DOHH2 (cell line): ENCODE data around the gene CREB5.

Experiments
- H3F3A ChIP-seq: fragments of 200-600 bp; sonication (generic), shearing (Covaris generic); 2 replicates; pipeline ENCODE4 v1.6.0; 2016; ENCODE audit warnings: antibody characterized with exemption, mild to moderate bottlenecking; ENCODE audit not compliant: control insufficient read depth, insufficient read depth
- H3K27ac ChIP-seq: fragments of 200-600 bp; sonication (generic); 2 replicates; pipeline ENCODE4 v1.5.1; 2014; ENCODE audit warnings: low read depth, mild to moderate bottlenecking, low read length, moderate library complexity
- H3K27me3 ChIP-seq: fragments of 200-600 bp; sonication (generic); 2 replicates; pipeline ENCODE4 v1.6.1; 2014; ENCODE audit warnings: mild to moderate bottlenecking, low read length, mixed read lengths; ENCODE audit not compliant: control insufficient read depth
- H3K36me3 ChIP-seq: fragments of 200-600 bp; sonication (generic); 2 replicates; pipeline ENCODE4 v1.6.1; 2014; ENCODE audit warnings: mild to moderate bottlenecking, low read length, moderate library complexity, mixed read lengths; ENCODE audit not compliant: control insufficient read depth
- H3K4me1 ChIP-seq: fragments of 200-600 bp; sonication (generic); 2 replicates; pipeline ENCODE4 v1.6.1; 2014; ENCODE audit warnings: mild to moderate bottlenecking, low read length, mixed read lengths; ENCODE audit not compliant: control insufficient read depth
- H3K4me2 ChIP-seq: fragments of 200-600 bp; sonication (generic); 2 replicates; pipeline ENCODE4 v1.6.0; 2014; ENCODE audit warnings: mild to moderate bottlenecking, low read length, moderate library complexity
- H3K4me3 ChIP-seq: fragments of 200-600 bp; sonication (generic); 2 replicates; pipeline ENCODE4 v1.5.1; 2014; ENCODE audit warnings: mild to moderate bottlenecking, low read length, mixed read lengths
- H3K79me2 ChIP-seq: fragments of 200-600 bp; sonication (generic); 2 replicates; pipeline ENCODE4 v1.6.1; 2014; ENCODE audit warnings: mild to moderate bottlenecking, low read length, mixed read lengths; ENCODE audit not compliant: control insufficient read depth
- H3K9me2 ChIP-seq: fragments of 200-600 bp; sonication (generic); replicated peaks from 2 replicates; pipeline ENCODE4 v1.6.1; 2014; ENCODE audit warnings: mild to moderate bottlenecking, low read length, mixed read lengths; ENCODE audit not compliant: control insufficient read depth
- H3K9me3 ChIP-seq: fragments of 200-600 bp; sonication (generic); 2 replicates; pipeline ENCODE4 v1.6.1; 2014; ENCODE audit warnings: antibody characterized with exemption, low read length, mixed read lengths; ENCODE audit not compliant: control insufficient read depth, insufficient read depth
- H4K20me1 ChIP-seq: fragments of 200-600 bp; sonication (generic); 2 replicates; pipeline ENCODE4 v1.6.0; 2014; ENCODE audit warnings: low read depth, mild to moderate bottlenecking, antibody characterized with exemption, low read length, moderate library complexity; ENCODE audit not compliant: control insufficient read depth, insufficient read depth
- EZH2phosphoT487 ChIP-seq: fragments of 200-600 bp; sonication (generic); IDR thresholded peaks from 2 replicates; pipeline ENCODE4 v1.6.1; 2017; ENCODE audit warnings: borderline replicate concordance, mild to moderate bottlenecking, antibody characterized with exemption, low read length, moderate library complexity, mixed read lengths
- TF ChIP-seq, protein P1 (sequence below): fragments of 200-600 bp; sonication (generic); IDR thresholded peaks from one replicate; pipeline ENCODE4 v1.5.1; 2014; ENCODE audit warnings: antibody characterized with exemption, mild to moderate bottlenecking, low read depth, low read length; ENCODE audit not compliant: poor library complexity, severe bottlenecking

Gene CREB5

GRCh38 chr7:28761505-28761904, 349.2 kb downstream of the CREB5 start:
- Histone ChIP-seq H3K9me2 (no peaks in the 10 kb centered on the region), H3K9me3 (no peaks in the 10 kb centered on the region), H3K27me3 (no peaks in the 10 kb centered on the region), H3K36me3 (no peaks in the 10 kb centered on the region), H3K79me2 (no peaks in the 10 kb centered on the region), H3K27ac (no peak overlapping the region), H3F3A (no peaks in the 10 kb centered on the region), H3K4me1 (no peaks in the 10 kb centered on the region), H4K20me1 (no peaks in the 10 kb centered on the region), H3K4me3 (no peak overlapping the region), H3K4me2 (no peak overlapping the region)
- no peak for TF ChIP-seq EZH2phosphoT487
- TF ChIP-seq, protein P1, sequence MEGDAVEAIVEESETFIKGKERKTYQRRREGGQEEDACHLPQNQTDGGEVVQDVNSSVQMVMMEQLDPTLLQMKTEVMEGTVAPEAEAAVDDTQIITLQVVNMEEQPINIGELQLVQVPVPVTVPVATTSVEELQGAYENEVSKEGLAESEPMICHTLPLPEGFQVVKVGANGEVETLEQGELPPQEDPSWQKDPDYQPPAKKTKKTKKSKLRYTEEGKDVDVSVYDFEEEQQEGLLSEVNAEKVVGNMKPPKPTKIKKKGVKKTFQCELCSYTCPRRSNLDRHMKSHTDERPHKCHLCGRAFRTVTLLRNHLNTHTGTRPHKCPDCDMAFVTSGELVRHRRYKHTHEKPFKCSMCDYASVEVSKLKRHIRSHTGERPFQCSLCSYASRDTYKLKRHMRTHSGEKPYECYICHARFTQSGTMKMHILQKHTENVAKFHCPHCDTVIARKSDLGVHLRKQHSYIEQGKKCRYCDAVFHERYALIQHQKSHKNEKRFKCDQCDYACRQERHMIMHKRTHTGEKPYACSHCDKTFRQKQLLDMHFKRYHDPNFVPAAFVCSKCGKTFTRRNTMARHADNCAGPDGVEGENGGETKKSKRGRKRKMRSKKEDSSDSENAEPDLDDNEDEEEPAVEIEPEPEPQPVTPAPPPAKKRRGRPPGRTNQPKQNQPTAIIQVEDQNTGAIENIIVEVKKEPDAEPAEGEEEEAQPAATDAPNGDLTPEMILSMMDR, result no peak

- Histone ChIP-seq H3K27me3 (no peaks in the 10 kb centered on the region), H3K9me3 (no peaks in the 10 kb centered on the region), H3K27ac (no peak overlapping the region), H3K79me2 (no peaks in the 10 kb centered on the region), H3K4me2 (no peak overlapping the region), H3K36me3 (no peaks in the 10 kb centered on the region), H3K4me3 (no peak overlapping the region), H4K20me1 (no peaks in the 10 kb centered on the region), H3K9me2 (no peaks in the 10 kb centered on the region), H3F3A (no peaks in the 10 kb centered on the region), H3K4me1 (no peaks in the 10 kb centered on the region)
- no peak for TF ChIP-seq EZH2phosphoT487
- TF ChIP-seq, protein P1, result no peak
Measured at GRCh38 chr7:28762651-28763050, 350.3 kb downstream of the CREB5 start.

GRCh38 chr7:28766359-28766758, 354.0 kb downstream of the CREB5 start:
- Histone ChIP-seq H3K27me3 (no peaks in the 10 kb centered on the region), H4K20me1 (no peaks in the 10 kb centered on the region), H3K4me3 (no peak overlapping the region), H3K27ac (no peak overlapping the region), H3K9me3 (no peaks in the 10 kb centered on the region), H3K4me1 (no peaks in the 10 kb centered on the region), H3F3A (no peaks in the 10 kb centered on the region), H3K4me2 (no peak overlapping the region), H3K79me2 (no peaks in the 10 kb centered on the region), H3K36me3 (no peaks in the 10 kb centered on the region), H3K9me2 (no peaks in the 10 kb centered on the region)
- TF ChIP-seq, protein P1, result no peak

GRCh38 chr7:28767356-28767755, 355.0 kb downstream of the CREB5 start:
- no peaks in the 10 kb centered on the region for H3K9me2 ChIP-seq
- no peaks in the 10 kb centered on the region for H4K20me1 ChIP-seq
- no peaks in the 10 kb centered on the region for H3K9me3 ChIP-seq
- H3F3A ChIP-seq, result no peaks in the 10 kb centered on the region
- H3K27ac ChIP-seq, result no peak overlapping the region
- no peak overlapping the region for H3K4me3 ChIP-seq
- no peaks in the 10 kb centered on the region for H3K36me3 ChIP-seq
- no peaks in the 10 kb centered on the region for H3K27me3 ChIP-seq
- H3K4me1 ChIP-seq, result no peaks in the 10 kb centered on the region
- no peak for TF ChIP-seq EZH2phosphoT487
- TF ChIP-seq, protein P1, result no peak
- no peak overlapping the region for H3K4me2 ChIP-seq
- H3K79me2 ChIP-seq, result no peaks in the 10 kb centered on the region
